Transverse colon (tissue), 4 donors: ENCODE measurements around the gene AKAP4. TPM values are rescaled to one million over a fixed set of nuclear protein-coding genes. Genes with fewer than 3 reads are reported as not detected.

Experiments used
- DNase-seq: peaks from one replicate; pipeline ENCODE4 v3.0.0-alpha.2; 2019
- H3K27ac ChIP-seq, 4 donors: fragments of 200-600 bp; sonication (generic); 2 replicates each; pipeline ENCODE4 v1.5.1; 2016 to 2018; ENCODE audit warnings: inconsistent platforms in 4 of 4
- H3K27me3 ChIP-seq: fragments of 200-600 bp; sonication (generic); 2 replicates; pipeline ENCODE4 v1.5.1; 2017; ENCODE audit warnings: inconsistent platforms
- H3K36me3 ChIP-seq, 4 donors: fragments of 200-600 bp; sonication (generic); 2 replicates each; pipeline ENCODE4 v1.5.1; 2017 to 2019; ENCODE audit warnings: inconsistent platforms in 4 of 4
- H3K4me1 ChIP-seq, 4 donors: fragments of 200-600 bp; sonication (generic); 2 replicates each; pipeline ENCODE4 v1.5.1; 2017 to 2020; ENCODE audit warnings: inconsistent platforms in 4 of 4
- H3K4me3 ChIP-seq, 4 donors: fragments of 200-600 bp; sonication (generic); 1 replicate in 1 of 4; 2 replicates in 3 of 4; pipeline versions ENCODE4 v1.5.1 to v1.6.1; 2017 to 2019; ENCODE audit warnings: inconsistent platforms in 4 of 4
- H3K9me3 ChIP-seq, 2 donors: fragments of 200-600 bp; sonication (generic); 2 replicates each; pipeline ENCODE4 v1.5.1; 2017 to 2019; ENCODE audit warnings: inconsistent platforms in 2 of 2
- CTCF ChIP-seq, 5 experiments: fragments of 200-600 bp in 3 of 5; fragments of 450-650 bp in 2 of 5; sonication (generic) in 3 of 5; IDR thresholded peaks; 1 replicate in 2 of 5; 2 replicates in 3 of 5; pipeline ENCODE4 v1.5.1; 2016 to 2017; ENCODE audit warnings: antibody characterized with exemption in 5 of 5, inconsistent platforms in 3 of 5, mild to moderate bottlenecking in 2 of 5, moderate library complexity in 1 of 5
- EP300 ChIP-seq: sonication (generic); formaldehyde crosslinking; IDR thresholded peaks from one replicate; pipeline ENCODE4 v1.6.1; 2017; ENCODE audit warnings: antibody characterized with exemption, low read depth
- POLR2A ChIP-seq: fragments of 450-650 bp; IDR thresholded peaks from one replicate; pipeline ENCODE4 v1.6.1; 2016; ENCODE audit warnings: antibody characterized with exemption, mild to moderate bottlenecking, moderate library complexity
- POLR2AphosphoS5 ChIP-seq, 3 donors: sonication (generic); formaldehyde crosslinking; IDR thresholded peaks; one replicate each; pipeline ENCODE4 v1.6.1; 2016; ENCODE audit warnings: antibody characterized with exemption in 3 of 3
- whole genome bisulfite sequencing, 2 donors: methylation state at CpG; one replicate each; pipeline ENCODE4 v1.1.5; 2018; ENCODE audit warnings: low coverage in 1 of 2; 5-methylcytosine and 5-hydroxymethylcytosine counted together
- in situ Hi-C, 4 donors: fragments of 200-750 bp; cut with MboI; loops; one replicate each; pipeline versions ENCODE4 v1.15.0 to v1.15.1; 2017; ENCODE audit warnings: low sequenced_read_pairs in 3 of 4, low pct_ligation_motif_present in 1 of 4, low pct_unique_long_range_greater_than_20kb in 1 of 4
- intact Hi-C: fragments of 100-400 bp; cut with DNase I; formaldehyde crosslinking; loops from one replicate; pipeline ENCODE4 v1.15.1; 2023; ENCODE audit warnings: low total_unique reads
- total RNA-seq, 4 donors: library from RNA; depleted of rRNA; stranded (reverse); fragments of >200 nt; gene quantifications; one replicate each; pipeline ENCODE4 v1.1.0, GENCODE V29; 2016

AKAP4 gene, protein sequence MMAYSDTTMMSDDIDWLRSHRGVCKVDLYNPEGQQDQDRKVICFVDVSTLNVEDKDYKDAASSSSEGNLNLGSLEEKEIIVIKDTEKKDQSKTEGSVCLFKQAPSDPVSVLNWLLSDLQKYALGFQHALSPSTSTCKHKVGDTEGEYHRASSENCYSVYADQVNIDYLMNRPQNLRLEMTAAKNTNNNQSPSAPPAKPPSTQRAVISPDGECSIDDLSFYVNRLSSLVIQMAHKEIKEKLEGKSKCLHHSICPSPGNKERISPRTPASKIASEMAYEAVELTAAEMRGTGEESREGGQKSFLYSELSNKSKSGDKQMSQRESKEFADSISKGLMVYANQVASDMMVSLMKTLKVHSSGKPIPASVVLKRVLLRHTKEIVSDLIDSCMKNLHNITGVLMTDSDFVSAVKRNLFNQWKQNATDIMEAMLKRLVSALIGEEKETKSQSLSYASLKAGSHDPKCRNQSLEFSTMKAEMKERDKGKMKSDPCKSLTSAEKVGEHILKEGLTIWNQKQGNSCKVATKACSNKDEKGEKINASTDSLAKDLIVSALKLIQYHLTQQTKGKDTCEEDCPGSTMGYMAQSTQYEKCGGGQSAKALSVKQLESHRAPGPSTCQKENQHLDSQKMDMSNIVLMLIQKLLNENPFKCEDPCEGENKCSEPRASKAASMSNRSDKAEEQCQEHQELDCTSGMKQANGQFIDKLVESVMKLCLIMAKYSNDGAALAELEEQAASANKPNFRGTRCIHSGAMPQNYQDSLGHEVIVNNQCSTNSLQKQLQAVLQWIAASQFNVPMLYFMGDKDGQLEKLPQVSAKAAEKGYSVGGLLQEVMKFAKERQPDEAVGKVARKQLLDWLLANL
- total RNA-seq: not detected

DNA sequence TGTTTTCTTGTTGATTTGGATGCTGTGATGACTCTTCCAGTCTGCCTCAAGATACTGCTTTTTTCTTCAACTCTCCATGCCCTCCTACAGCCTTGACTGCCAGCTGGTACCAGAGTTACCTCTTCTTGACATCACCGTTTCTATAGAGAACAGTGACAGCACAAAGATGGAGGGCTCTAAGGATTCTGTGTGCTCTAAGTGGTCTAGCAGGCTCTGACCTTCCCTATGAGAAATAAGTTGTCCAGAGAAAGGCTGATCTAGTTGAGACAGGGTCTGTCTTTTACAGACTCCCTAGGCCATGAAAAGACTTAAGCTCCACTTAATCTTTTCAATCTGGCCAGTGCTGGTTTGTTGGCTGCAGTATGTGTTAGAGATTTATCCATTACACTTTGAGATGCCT lies at the start of gene AKAP4:
Gene AKAP4, minus strand, starts transcription at position 101 of the 400 bp plus-strand sequence. CDS start 118 bp downstream, outside the sequence.
- intact Hi-C loops: no loop called here
- no peak for DNase-seq
- H3K27me3 ChIP-seq: no peaks in the 10 kb centered on the region
- no peak within 1 kb of the TSS for H3K27ac ChIP-seq
- 92% methylated on average over 1 of the region's 1 CpG; no CpG with 5 or more reads in 1 of the 2 donors for WGBS, 2 donors
- no peaks in the 10 kb centered on the region for H3K36me3 ChIP-seq
- H3K4me3 ChIP-seq: no peak within 1 kb of the TSS
- TF ChIP-seq EP300: no peak
- no peak for TF ChIP-seq POLR2A
- TF ChIP-seq CTCF (IDR thresholded peaks at IDR 0.05): no peak
- H3K4me1 ChIP-seq: peaks cover 0 to 5% (median 2%) of the 10 kb centered on the region in 4 donors
- in situ Hi-C loops: no loop called here
- no peaks in the 10 kb centered on the region for H3K9me3 ChIP-seq

- TF ChIP-seq POLR2AphosphoS5 (IDR thresholded peaks at IDR 0.05) (no peak), EP300 (no peak), POLR2A (no peak), CTCF (IDR thresholded peaks at IDR 0.05) (peak in 3 of 5 experiments; percentile 13 to 27 (median 22))
- 20 to 50% methylated on average over 1 to 8 of the region's 8 CpGs for WGBS, 2 donors
- Histone ChIP-seq H3K27me3 (no peaks in the 10 kb centered on the region), H3K4me1 (no peaks in the 10 kb centered on the region), H3K36me3 (no peaks in the 10 kb centered on the region), H3K9me3 (no peaks in the 10 kb centered on the region), H3K27ac (no peak overlapping the region), H3K4me3 (no peak overlapping the region)
- in situ Hi-C loops (no loop called here), intact Hi-C loops (no loop called here)
- DNase-seq: no peak
Observed at GRCh38 chrX:50211510-50211909, 10.7 kb upstream of the AKAP4 start.

DNA sequence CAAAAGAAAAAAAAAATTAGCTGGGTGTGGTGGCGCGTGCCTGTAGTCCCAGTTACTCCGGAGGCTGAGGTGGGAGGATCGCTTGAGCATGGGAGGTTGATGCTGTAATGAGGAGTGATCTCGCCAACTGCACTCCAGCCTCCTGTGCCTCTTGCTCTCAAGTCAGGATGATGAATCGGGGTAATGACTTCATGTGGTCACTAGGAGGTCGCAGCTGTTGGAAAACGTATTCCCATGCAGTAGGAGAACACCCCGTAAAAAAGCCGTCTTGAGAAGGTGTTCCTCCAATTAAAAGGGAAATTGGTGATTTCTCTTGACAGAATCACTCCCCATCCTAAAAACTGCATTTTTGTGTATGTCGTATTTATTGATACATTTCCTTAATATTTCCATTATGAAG lies 5.9 kb upstream of the AKAP4 start:
- in situ Hi-C loops: no loop called here
- 77 to 78% methylated on average over 6 to 11 of the region's 11 CpGs for WGBS, 2 donors
- Histone ChIP-seq H3K27ac (no peak overlapping the region), H3K9me3 (no peaks in the 10 kb centered on the region), H3K4me1 (peaks cover 0 to 5% (median 2%) of the 10 kb centered on the region in 4 donors), H3K36me3 (no peaks in the 10 kb centered on the region), H3K4me3 (no peak overlapping the region), H3K27me3 (no peaks in the 10 kb centered on the region)
- TF ChIP-seq POLR2AphosphoS5 (IDR thresholded peaks at IDR 0.05) (no peak), EP300 (no peak), POLR2A (no peak), CTCF (IDR thresholded peaks at IDR 0.05) (no peak)
- intact Hi-C loops: no loop called here
- DNase-seq: no peak

GRCh38 chrX:50204364-50204899 lies 3.6 kb upstream of the AKAP4 start, which contains the start of gene CCNB3:
Gene CCNB3 (plus strand): TSS chrX:50204765. CDS start chrX:50285164, 80,399 bp downstream.
- no peaks in the 10 kb centered on the region for H3K27me3 ChIP-seq
- intact Hi-C loops: no loop called here
- peak; percentile 77 for DNase-seq
- no peaks in the 10 kb centered on the region for H3K36me3 ChIP-seq
- in situ Hi-C loops: no loop called here
- peak in 2 of 3 donors; percentile 34 to 39 for TF ChIP-seq POLR2AphosphoS5 (IDR thresholded peaks at IDR 0.05)
- peak; percentile 58 to 81 (median 63) for TF ChIP-seq CTCF (IDR thresholded peaks at IDR 0.05)
- TF ChIP-seq POLR2A: peak; percentile 41
- TF ChIP-seq EP300: no peak
- 0 to 17% methylated on average over 1 to 19 of the region's 19 CpGs for WGBS, 2 donors
- no peaks in the 10 kb centered on the region for H3K9me3 ChIP-seq
- H3K4me3 ChIP-seq: peak within 1 kb of the TSS in 3 of 4 donors; percentile 17 to 41 (median 23)
- peaks cover 0 to 5% (median 2%) of the 10 kb centered on the region in 4 donors for H3K4me1 ChIP-seq
- H3K27ac ChIP-seq: peak within 1 kb of the TSS; percentile 36 to 61 (median 47)
